HG02763 (cell line): ENCODE measurements around the gene HAUS8.

Experiments used
- ATAC-seq: cut with Tn5 transposase; IDR thresholded peaks from one replicate; pipeline ENCODE4 v1.9.1; 2021; ENCODE audit warnings: mild to moderate bottlenecking, moderate library complexity; ENCODE audit not compliant: unreplicated experiment

HAUS8 gene

GRCh38 chr19:17001603-17002183 is 73.6 kb downstream of the HAUS8 start:
- no peak for ATAC-seq
